A673 (cell line): ENCODE measurements around the gene CCSER1.

Source experiments
- EZH2 ChIP-seq: fragments of 200-600 bp; sonication (generic); IDR thresholded peaks from 2 replicates; pipeline ENCODE4 v1.6.1; 2017; ENCODE audit warnings: borderline replicate concordance, low read depth, mild to moderate bottlenecking, mixed read lengths, antibody characterized with exemption, low read length; ENCODE audit not compliant: poor library complexity, severe bottlenecking
- TF ChIP-seq, protein P1 (sequence below): fragments of 300-800, 200-600 bp; sonication (generic); conservative IDR thresholded peaks from 2 replicates; pipeline ENCODE4 v1.5.1; 2017; ENCODE audit warnings: low read depth, mild to moderate bottlenecking, antibody characterized with exemption, low read length, moderate library complexity, mixed read lengths

DNA sequence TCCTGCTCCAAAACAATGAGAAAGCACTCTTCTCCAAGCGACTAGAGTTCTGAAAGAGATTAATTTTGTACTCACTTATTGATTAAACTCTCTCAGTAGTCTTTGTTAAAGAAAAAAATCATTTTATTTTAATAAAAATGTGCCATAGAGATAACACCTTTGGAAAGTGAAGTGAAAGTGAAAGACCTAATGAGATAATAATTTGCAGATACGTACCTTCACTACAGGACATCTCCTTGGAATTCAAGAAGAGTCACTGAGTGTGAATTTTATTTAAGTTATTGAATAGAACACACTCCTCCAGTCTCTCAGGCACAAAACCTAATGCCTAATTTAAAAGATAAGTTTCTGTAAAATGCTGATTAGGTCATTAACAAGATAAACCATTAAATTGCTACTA is 1106.0 kb downstream of the CCSER1 start:
- TF ChIP-seq, protein P1, sequence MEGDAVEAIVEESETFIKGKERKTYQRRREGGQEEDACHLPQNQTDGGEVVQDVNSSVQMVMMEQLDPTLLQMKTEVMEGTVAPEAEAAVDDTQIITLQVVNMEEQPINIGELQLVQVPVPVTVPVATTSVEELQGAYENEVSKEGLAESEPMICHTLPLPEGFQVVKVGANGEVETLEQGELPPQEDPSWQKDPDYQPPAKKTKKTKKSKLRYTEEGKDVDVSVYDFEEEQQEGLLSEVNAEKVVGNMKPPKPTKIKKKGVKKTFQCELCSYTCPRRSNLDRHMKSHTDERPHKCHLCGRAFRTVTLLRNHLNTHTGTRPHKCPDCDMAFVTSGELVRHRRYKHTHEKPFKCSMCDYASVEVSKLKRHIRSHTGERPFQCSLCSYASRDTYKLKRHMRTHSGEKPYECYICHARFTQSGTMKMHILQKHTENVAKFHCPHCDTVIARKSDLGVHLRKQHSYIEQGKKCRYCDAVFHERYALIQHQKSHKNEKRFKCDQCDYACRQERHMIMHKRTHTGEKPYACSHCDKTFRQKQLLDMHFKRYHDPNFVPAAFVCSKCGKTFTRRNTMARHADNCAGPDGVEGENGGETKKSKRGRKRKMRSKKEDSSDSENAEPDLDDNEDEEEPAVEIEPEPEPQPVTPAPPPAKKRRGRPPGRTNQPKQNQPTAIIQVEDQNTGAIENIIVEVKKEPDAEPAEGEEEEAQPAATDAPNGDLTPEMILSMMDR = no peak
- no peak for TF ChIP-seq EZH2
